CD14-positive monocyte (primary cell): ENCODE results near the gene KCNMA1. TPM values are rescaled to one million over a fixed set of nuclear protein-coding genes. Genes with fewer than 3 reads are reported as not detected.

Source experiments
- DNase-seq, 3 donors: peaks; one replicate each; pipeline ENCODE4 v3.0.0-alpha.2; 2011 to 2022
- H2AFZ ChIP-seq: 2 replicates; pipeline ENCODE4 v1.6.0; 2012; ENCODE audit warnings: mild to moderate bottlenecking, low read depth, low read length, inconsistent platforms; ENCODE audit not compliant: insufficient read depth, poor library complexity, severe bottlenecking
- H3K27ac ChIP-seq, 2 donors: 1 replicate in 1 of 2; 2 replicates in 1 of 2; pipeline ENCODE4 v1.5.1; 2012 to 2013; ENCODE audit warnings: low read length in 2 of 2, control low read depth in 1 of 2, inconsistent platforms in 1 of 2, low read depth in 1 of 2, mild to moderate bottlenecking in 1 of 2
- H3K27me3 ChIP-seq, 2 donors: one replicate each; pipeline versions ENCODE4 v1.6.0 to v1.6.1; 2011 to 2013; ENCODE audit warnings: low read length in 2 of 2; ENCODE audit not compliant: control insufficient read depth in 2 of 2, insufficient read depth in 2 of 2
- H3K36me3 ChIP-seq, 2 donors: replicated peaks in 1 of 2; 1 replicate in 1 of 2; 2 replicates in 1 of 2; pipeline versions ENCODE4 v1.5.1 to v1.6.1; 2012 to 2013; ENCODE audit warnings: low read length in 2 of 2, control low read depth in 1 of 2, inconsistent platforms in 1 of 2, mild to moderate bottlenecking in 1 of 2; ENCODE audit not compliant: insufficient read depth in 2 of 2, control insufficient read depth in 1 of 2
- H3K4me1 ChIP-seq, 2 donors: 1 replicate in 1 of 2; 2 replicates in 1 of 2; pipeline versions ENCODE4 v1.5.1 to v1.6.1; 2012 to 2013; ENCODE audit warnings: low read length in 2 of 2, control low read depth in 1 of 2, inconsistent platforms in 1 of 2, mild to moderate bottlenecking in 1 of 2, moderate library complexity in 1 of 2; ENCODE audit not compliant: insufficient read depth in 2 of 2, control insufficient read depth in 1 of 2
- H3K4me2 ChIP-seq: replicated peaks from 2 replicates; pipeline ENCODE3; 2012; ENCODE audit warnings: low read length, moderate library complexity, mild to moderate bottlenecking; ENCODE audit not compliant: poor library complexity, severe bottlenecking; ENCODE audit errors: extremely low read depth
- H3K4me3 ChIP-seq, 3 experiments: fragments of 200-600 bp in 1 of 3; sonication (generic) in 1 of 3; replicated peaks in 1 of 3; 1 replicate in 2 of 3; 2 replicates in 1 of 3; pipeline ENCODE4 v1.5.1; 2011 to 2013; ENCODE audit warnings: low read length in 3 of 3, mild to moderate bottlenecking in 3 of 3, control low read depth in 2 of 3, low read depth in 2 of 3, inconsistent platforms in 1 of 3, moderate library complexity in 1 of 3
- H3K79me2 ChIP-seq: 2 replicates; pipeline ENCODE4 v1.6.0; 2012; ENCODE audit warnings: mild to moderate bottlenecking, control low read depth, inconsistent platforms, low read length, moderate library complexity; ENCODE audit not compliant: insufficient read depth
- H3K9ac ChIP-seq: 2 replicates; pipeline ENCODE4 v1.6.0; 2017; ENCODE audit warnings: low read length, mild to moderate bottlenecking; ENCODE audit not compliant: insufficient read depth, poor library complexity, severe bottlenecking
- H3K9me3 ChIP-seq, 2 donors: replicated peaks in 1 of 2; 1 replicate in 1 of 2; 2 replicates in 1 of 2; pipeline versions ENCODE4 v1.5.1 to v1.6.1; 2012 to 2013; ENCODE audit warnings: low read length in 2 of 2, control low read depth in 1 of 2; ENCODE audit not compliant: control insufficient read depth in 1 of 2, insufficient read depth in 1 of 2
- H4K20me1 ChIP-seq: 2 replicates; pipeline ENCODE4 v1.6.0; 2012; ENCODE audit warnings: mild to moderate bottlenecking, low read length, control low read depth, moderate library complexity; ENCODE audit not compliant: insufficient read depth
- H3K27ac Mint-ChIP-seq, 7 donors: one replicate each; pipeline ENCODE4 v1.8.0; 2020; ENCODE audit warnings: mild to moderate bottlenecking in 7 of 7, mixed read lengths in 7 of 7, moderate library complexity in 6 of 7, inconsistent platforms in 2 of 7
- H3K27me3 Mint-ChIP-seq, 3 donors: one replicate each; pipeline ENCODE4 v1.8.0; 2021 to 2022; ENCODE audit warnings: low read depth in 3 of 3, mild to moderate bottlenecking in 3 of 3, mixed read lengths in 3 of 3, moderate library complexity in 3 of 3, inconsistent platforms in 1 of 3
- H3K36me3 Mint-ChIP-seq, 2 donors: one replicate each; pipeline ENCODE4 v1.8.0; 2020; ENCODE audit warnings: mixed read lengths in 2 of 2, inconsistent platforms in 1 of 2, mild to moderate bottlenecking in 1 of 2
- H3K4me1 Mint-ChIP-seq: one replicate; pipeline ENCODE4 v1.8.0; 2020; ENCODE audit warnings: mild to moderate bottlenecking, mixed read lengths
- H3K4me3 Mint-ChIP-seq, 2 donors: one replicate each; pipeline ENCODE4 v1.8.0; 2020; ENCODE audit warnings: mild to moderate bottlenecking in 2 of 2, mixed read lengths in 2 of 2, moderate library complexity in 1 of 2
- H3K9me3 Mint-ChIP-seq, 7 donors: one replicate each; pipeline ENCODE4 v1.8.0; 2020 to 2022; ENCODE audit warnings: mixed read lengths in 7 of 7, mild to moderate bottlenecking in 6 of 7, moderate library complexity in 6 of 7, inconsistent platforms in 2 of 7
- CTCF ChIP-seq: fragments of 200-600 bp; IDR thresholded peaks from one replicate; pipeline ENCODE4 v1.8.0; 2022; ENCODE audit warnings: antibody characterized with exemption, mild to moderate bottlenecking
- WGBS: methylation state at CpG from one replicate; pipeline ENCODE4 v1.1.5; 2013; ENCODE audit warnings: missing lambda C conversion rate; ENCODE audit not compliant: insufficient coverage; 5-methylcytosine and 5-hydroxymethylcytosine counted together
- intact Hi-C, 2 donors: fragments of 100-400 bp; cut with micrococcal nuclease; formaldehyde crosslinking; loops; one replicate each; pipeline versions ENCODE4 v1.15.0 to v1.15.1; 2023
- polyA plus RNA-seq, 3 donors: library from polyadenylated mRNA; depleted of rRNA in 1 of 3; unstranded in 2 of 3; stranded (reverse) in 1 of 3; fragments of 300-500 nt in 2 of 3; fragments of >200 nt in 1 of 3; fragmentation: Illumina TruSeq in 2 of 3; gene quantifications; 1 replicate in 2 of 3; 2 replicates in 1 of 3; pipeline ENCODE4 v1.2.3, GENCODE V29; 2012 to 2021

The KCNMA1 gene
- polyA plus RNA-seq, 3 donors: 0.11 to 1.0 TPM; not detected in 1

- Histone ChIP-seq H3K27ac (no peak overlapping the region), H4K20me1 (no peaks in the 10 kb centered on the region), H3K9me3 (no peaks in the 10 kb centered on the region), H3K79me2 (no peaks in the 10 kb centered on the region), H3K36me3 (no peaks in the 10 kb centered on the region), H3K4me1 (no peaks in the 10 kb centered on the region), H3K27me3 (no peaks in the 10 kb centered on the region), H3K4me3 (no peak overlapping the region), H2AFZ (no peak overlapping the region), H3K4me2 (no peak overlapping the region), H3K9ac (no peak overlapping the region)
- DNase-seq: no peak
- H3K4me1 Mint-ChIP-seq: no peaks in the 10 kb centered on the region
- no peak overlapping the region for H3K4me3 Mint-ChIP-seq
- no peak overlapping the region for H3K27ac Mint-ChIP-seq
- TF ChIP-seq CTCF: no peak
- no CpG with 5 or more reads among the region's 3 CpGs for WGBS
- no peaks in the 10 kb centered on the region for H3K36me3 Mint-ChIP-seq
- no peaks in the 10 kb centered on the region for H3K9me3 Mint-ChIP-seq
- intact Hi-C loops: no loop called here
- H3K27me3 Mint-ChIP-seq: peaks cover under 1 to 10% (median under 1%) of the 10 kb centered on the region in 3 donors
Observed at GRCh38 chr10:77192402-77192801, 445.2 kb downstream of the KCNMA1 start.

- Histone ChIP-seq H3K9ac (no peak overlapping the region), H2AFZ (no peak overlapping the region), H3K4me3 (no peak overlapping the region), H3K9me3 (no peaks in the 10 kb centered on the region), H3K79me2 (no peaks in the 10 kb centered on the region), H3K4me1 (no peaks in the 10 kb centered on the region), H3K36me3 (no peaks in the 10 kb centered on the region), H3K27ac (no peak overlapping the region), H3K4me2 (no peak overlapping the region), H3K27me3 (no peaks in the 10 kb centered on the region), H4K20me1 (no peaks in the 10 kb centered on the region)
- no peak for TF ChIP-seq CTCF
- H3K4me3 Mint-ChIP-seq: no peak overlapping the region
- WGBS: 80% methylated on average over 1 of the region's 5 CpGs
- H3K36me3 Mint-ChIP-seq: no peaks in the 10 kb centered on the region
- no peaks in the 10 kb centered on the region for H3K4me1 Mint-ChIP-seq
- intact Hi-C loops: no loop called here
- peaks cover 2 to 10% (median 2%) of the 10 kb centered on the region in 3 donors for H3K27me3 Mint-ChIP-seq
- no peak for DNase-seq
- H3K9me3 Mint-ChIP-seq: no peaks in the 10 kb centered on the region
- no peak overlapping the region for H3K27ac Mint-ChIP-seq
Observed at GRCh38 chr10:77191324-77192049, 446.1 kb downstream of the KCNMA1 start.
